ENCODE measurements around the gene SNX19. TPM values are rescaled to one million over a fixed set of nuclear protein-coding genes. Genes with fewer than 3 reads are reported as not detected.

Gene SNX19
- total RNA-seq, 2 experiments from 2014 or later: 41.7 to 43.7 TPM

DNA sequence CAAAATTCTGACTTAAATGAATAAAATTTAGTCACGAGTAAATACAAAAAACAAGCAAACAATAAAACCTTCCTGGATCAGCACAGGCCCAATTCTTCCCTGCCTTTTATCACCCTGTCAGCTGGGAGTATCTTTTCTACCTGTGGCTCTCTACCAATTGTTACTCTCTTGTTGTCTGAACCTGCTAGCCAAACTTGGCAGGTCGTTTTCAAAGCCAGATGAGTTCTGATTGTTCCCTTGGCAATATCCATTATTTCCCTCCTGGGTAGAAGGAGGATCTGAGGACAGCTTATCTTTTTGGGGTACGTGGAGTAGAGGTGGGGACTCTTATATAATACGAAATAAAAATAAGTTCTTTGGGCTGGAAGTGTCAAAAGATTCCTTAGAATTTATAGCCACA, 40.2 kb downstream of the SNX19 start:
- Mint-ChIP-seq H3K9me3 (no peaks in the 10 kb centered on the region), H3K36me3 (ENCODE audit: low read depth) (peaks cover 36% of the 10 kb centered on the region), H3K27me3 (no peaks in the 10 kb centered on the region), H3K4me1 (no peaks in the 10 kb centered on the region), H3K4me3 (no peak overlapping the region), H3K27ac (no peak overlapping the region)
- DNase-seq: no peak
- CTCF ChIA-PET: interaction anchor here (1.2 kb wide), 1 partner anchor 14 kb away, joined by 3 read pairs; no protein-coding TSS in a partner anchor
- POLR2A ChIA-PET: no interaction called here

DNA sequence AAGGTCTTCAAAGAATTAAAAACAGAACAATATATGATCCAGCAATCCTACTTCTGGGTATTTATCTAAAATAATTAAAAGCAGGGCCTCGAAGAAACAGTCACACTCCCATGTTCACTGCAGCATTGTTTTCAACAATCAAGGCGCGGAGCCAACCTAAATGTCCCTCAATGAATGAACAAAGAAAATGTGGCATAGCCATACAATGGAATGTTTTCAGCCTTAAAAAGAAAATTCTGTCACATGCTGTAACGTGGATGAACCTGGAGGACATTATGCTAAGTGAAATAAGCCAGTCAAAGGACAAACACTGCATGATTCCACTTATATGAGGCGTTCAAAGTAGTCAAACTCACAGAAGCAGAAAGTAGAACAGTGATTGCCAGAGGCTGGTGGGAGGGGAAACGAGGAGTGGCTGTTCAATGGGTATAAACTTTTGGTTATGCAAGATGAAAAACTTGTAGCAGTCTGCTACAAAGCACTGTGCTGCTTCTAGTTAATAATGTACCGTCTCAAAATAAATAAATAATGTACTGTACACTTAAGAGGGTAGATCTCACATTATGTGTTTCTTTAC, 41.2 kb downstream of the SNX19 start:
- Mint-ChIP-seq H3K27me3 (no peaks in the 10 kb centered on the region), H3K9me3 (no peaks in the 10 kb centered on the region), H3K4me3 (no peak overlapping the region), H3K36me3 (ENCODE audit: low read depth) (peaks cover 44% of the 10 kb centered on the region), H3K4me1 (no peaks in the 10 kb centered on the region), H3K27ac (no peak overlapping the region)
- ChIA-PET CTCF (no interaction called here), POLR2A (no interaction called here)
- no peak for DNase-seq

DNA sequence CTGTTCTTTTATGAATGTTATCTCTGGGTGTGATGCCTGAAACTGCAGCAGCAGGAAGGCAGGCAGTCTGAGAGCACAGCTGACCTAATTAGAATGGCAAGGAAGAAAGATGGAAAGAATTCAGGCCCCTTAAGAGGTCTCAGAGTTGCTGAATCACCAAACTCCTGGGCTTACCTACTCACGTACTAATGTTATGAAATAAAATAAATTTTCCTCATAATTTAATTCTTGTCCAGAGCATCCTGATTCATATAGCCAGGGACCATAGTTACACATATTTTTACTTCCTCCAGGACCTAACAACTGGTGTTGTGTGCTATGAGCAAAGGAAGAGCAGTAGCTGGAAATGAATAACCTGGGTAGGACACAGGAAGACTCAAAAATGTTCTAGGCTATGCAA, 41.9 kb downstream of the SNX19 start:
- no peak overlapping the region for H3K4me3 Mint-ChIP-seq
- no peak for DNase-seq
- H3K9me3 Mint-ChIP-seq: no peaks in the 10 kb centered on the region
- no peaks in the 10 kb centered on the region for H3K4me1 Mint-ChIP-seq
- no peaks in the 10 kb centered on the region for H3K27me3 Mint-ChIP-seq
- ChIA-PET CTCF (no interaction called here), POLR2A (no interaction called here)
- H3K36me3 Mint-ChIP-seq (ENCODE audit: low read depth): peaks cover 41% of the 10 kb centered on the region
- no peak overlapping the region for H3K27ac Mint-ChIP-seq

DNA sequence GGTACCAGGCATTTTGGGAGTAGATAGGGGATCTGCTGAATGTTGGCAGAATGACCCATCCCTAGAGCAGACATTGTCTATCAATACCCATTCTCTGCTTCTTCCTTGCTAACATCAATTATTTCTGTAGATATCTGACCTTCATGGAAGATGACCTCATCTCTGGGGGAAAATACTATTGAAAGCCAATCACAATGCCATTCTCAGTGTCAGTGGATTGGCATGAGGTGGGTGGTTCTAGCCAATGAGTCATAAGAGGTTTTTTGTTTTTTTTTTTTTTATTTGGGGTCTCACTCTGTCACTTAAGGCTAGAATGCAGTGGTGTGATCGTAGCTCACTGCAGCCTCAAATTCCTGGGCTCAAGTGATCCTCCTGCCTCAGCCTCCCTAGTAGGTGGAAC, 42.5 kb downstream of the SNX19 start:
- H3K27me3 Mint-ChIP-seq: no peaks in the 10 kb centered on the region
- CTCF ChIA-PET: no interaction called here
- H3K36me3 Mint-ChIP-seq (ENCODE audit: low read depth): peaks cover 38% of the 10 kb centered on the region
- H3K9me3 Mint-ChIP-seq: no peaks in the 10 kb centered on the region
- POLR2A ChIA-PET: no interaction called here
- no peak for DNase-seq
- H3K4me1 Mint-ChIP-seq: no peaks in the 10 kb centered on the region
- no peak overlapping the region for H3K27ac Mint-ChIP-seq
- H3K4me3 Mint-ChIP-seq: no peak overlapping the region

DNA sequence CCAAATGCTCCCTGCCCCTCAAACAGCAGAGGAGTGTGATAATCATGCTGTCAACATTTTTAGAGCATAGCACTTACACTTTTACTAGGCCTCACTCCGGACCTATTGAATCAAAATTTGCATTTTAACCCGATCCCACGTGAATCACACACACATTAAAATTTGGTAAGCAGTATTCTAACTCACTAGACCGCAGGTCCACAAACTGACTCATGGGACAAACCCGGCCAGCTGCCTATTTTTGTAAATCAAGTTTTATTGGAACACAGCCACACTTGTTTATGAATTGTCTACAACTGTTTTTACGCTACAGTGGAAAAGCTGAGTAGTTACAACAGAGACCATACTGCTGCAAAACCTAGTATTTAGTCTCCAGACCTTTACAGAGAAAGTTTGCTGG, 43.3 kb downstream of the SNX19 start:
- Mint-ChIP-seq H3K9me3 (no peaks in the 10 kb centered on the region), H3K36me3 (ENCODE audit: low read depth) (peaks cover 37% of the 10 kb centered on the region), H3K4me3 (no peak overlapping the region), H3K27ac (no peak overlapping the region), H3K4me1 (no peaks in the 10 kb centered on the region), H3K27me3 (no peaks in the 10 kb centered on the region)
- ChIA-PET POLR2A (no interaction called here), CTCF (no interaction called here)
- DNase-seq: no peak

DNA sequence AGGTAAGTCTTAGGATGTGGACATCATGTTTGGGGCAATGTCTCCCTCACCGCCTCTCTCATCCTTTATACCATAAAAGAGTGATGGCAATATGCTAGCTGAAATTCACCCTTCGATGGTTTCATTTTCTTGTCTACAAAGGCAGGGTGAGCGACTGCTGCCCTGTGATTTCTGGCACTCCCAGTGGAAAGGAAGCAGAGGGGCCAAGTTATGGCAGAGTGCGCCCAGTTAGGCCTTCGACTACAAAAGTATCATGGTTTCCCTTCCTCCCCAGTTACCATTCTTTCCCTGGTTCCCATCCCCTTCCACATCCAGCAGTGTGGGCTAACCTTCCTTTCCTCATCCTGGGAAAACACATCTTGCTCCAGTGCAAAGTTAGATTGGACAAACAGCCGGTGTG, 43.8 kb downstream of the SNX19 start:
- DNase-seq: no peak
- no peaks in the 10 kb centered on the region for H3K9me3 Mint-ChIP-seq
- peaks cover 32% of the 10 kb centered on the region for H3K36me3 Mint-ChIP-seq (ENCODE audit: low read depth)
- H3K27me3 Mint-ChIP-seq: no peaks in the 10 kb centered on the region
- ChIA-PET CTCF (interaction anchor here (1.3 kb wide), 2 partner anchors 10 to 44 kb away, joined by 4 read pairs; partner anchors contain the start of gene SNX19), POLR2A (no interaction called here)
- H3K27ac Mint-ChIP-seq: no peak overlapping the region
- no peak overlapping the region for H3K4me3 Mint-ChIP-seq
- H3K4me1 Mint-ChIP-seq: no peaks in the 10 kb centered on the region

DNA sequence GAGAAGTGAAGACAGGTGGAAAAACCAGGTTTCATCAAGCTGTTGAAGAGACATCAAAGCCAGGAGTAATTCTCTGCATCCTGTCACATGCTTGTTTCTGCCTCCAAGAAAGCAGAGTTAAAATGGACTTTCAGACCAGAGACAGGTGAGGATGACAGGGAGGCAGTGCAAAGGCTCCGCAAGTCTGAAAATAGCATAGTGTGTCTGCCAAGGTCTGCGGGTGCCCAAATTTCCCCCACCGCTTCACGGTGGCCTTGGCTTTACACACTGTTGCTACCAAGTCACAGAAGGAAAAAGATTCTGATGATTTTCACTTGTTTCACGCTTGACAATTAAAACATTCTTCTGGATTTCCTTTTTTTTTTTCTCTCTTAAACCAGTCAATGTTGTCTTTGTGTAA, 44.2 kb downstream of the SNX19 start:
- H3K27me3 Mint-ChIP-seq: no peaks in the 10 kb centered on the region
- H3K36me3 Mint-ChIP-seq (ENCODE audit: low read depth): peaks cover 28% of the 10 kb centered on the region
- H3K27ac Mint-ChIP-seq: no peak overlapping the region
- ChIA-PET POLR2A (no interaction called here), CTCF (interaction anchor here (1.2 to 1.3 kb wide), 4 partner anchors 10 to 44 kb away, joined by 3 to 4 read pairs (median 4); partner anchors contain the start of gene SNX19)
- DNase-seq: no peak
- H3K4me3 Mint-ChIP-seq: no peak overlapping the region
- no peaks in the 10 kb centered on the region for H3K4me1 Mint-ChIP-seq
- no peaks in the 10 kb centered on the region for H3K9me3 Mint-ChIP-seq

DNA sequence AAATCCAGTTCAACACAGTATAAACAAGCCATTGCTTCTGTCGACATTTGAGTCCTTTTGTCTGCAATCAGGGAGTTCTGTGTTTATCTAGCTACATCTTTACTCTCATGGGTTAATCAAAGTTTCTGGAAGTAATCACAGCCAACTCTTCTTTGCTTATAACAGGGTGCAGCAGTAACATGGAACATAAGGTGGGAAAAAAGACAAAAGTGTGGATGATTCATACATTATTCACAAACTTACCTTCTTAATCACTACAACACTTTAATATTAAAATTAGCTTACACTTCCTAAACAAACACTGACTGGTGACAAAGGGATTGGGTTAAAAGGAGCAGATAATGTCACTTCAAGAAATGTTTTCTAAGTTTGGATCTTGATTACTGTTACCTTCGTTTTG, 44.7 kb downstream of the SNX19 start:
- Mint-ChIP-seq H3K4me3 (no peak overlapping the region), H3K27ac (no peak overlapping the region), H3K27me3 (no peaks in the 10 kb centered on the region), H3K36me3 (ENCODE audit: low read depth) (peaks cover 24% of the 10 kb centered on the region), H3K9me3 (no peaks in the 10 kb centered on the region), H3K4me1 (no peaks in the 10 kb centered on the region)
- POLR2A ChIA-PET: no interaction called here
- DNase-seq: no peak
- CTCF ChIA-PET: interaction anchor here (1.2 to 1.3 kb wide), 4 partner anchors 9 to 45 kb away, joined by 3 to 4 read pairs (median 4); partner anchors contain the start of gene SNX19

DNA sequence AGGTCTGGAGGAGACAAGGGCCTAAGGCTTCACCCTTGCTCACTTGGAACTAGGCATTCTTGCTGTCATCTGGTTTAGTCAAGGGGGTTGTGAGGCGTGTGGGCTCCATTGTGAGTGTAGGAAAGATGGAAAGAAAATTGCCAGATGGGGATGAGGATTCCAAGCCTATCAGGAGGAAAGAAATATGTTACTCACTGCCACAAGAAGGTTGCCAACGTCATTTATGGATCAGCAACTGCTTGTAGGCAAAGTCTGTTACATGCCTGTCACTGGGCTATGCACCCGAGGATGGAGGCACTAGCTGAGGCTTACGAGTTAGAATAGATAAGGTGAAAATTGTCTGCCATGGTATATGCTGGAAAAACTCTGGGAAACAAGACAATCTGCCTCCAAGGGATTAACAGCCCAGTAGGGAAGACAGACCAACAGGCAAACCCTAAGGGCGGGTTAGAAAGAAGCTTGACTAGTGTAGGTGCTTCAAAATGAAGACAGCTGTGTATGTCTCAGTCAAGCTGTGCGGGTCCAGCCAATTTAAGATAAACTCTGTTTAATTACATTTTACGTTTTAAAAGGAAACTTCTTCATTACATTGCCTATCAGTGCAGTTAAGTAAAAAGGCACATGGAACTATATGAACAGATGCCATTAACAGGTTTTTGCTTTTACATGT, 47.4 kb downstream of the SNX19 start:
- Mint-ChIP-seq H3K4me3 (no peak overlapping the region), H3K27ac (no peak overlapping the region), H3K27me3 (no peaks in the 10 kb centered on the region), H3K4me1 (no peaks in the 10 kb centered on the region), H3K36me3 (ENCODE audit: low read depth) (peaks cover 17% of the 10 kb centered on the region), H3K9me3 (no peaks in the 10 kb centered on the region)
- ChIA-PET CTCF (interaction anchor here (1.2 kb wide), 1 partner anchor 25 kb away, joined by 3 read pairs; no protein-coding TSS in a partner anchor), POLR2A (no interaction called here)
- DNase-seq: no peak

DNA sequence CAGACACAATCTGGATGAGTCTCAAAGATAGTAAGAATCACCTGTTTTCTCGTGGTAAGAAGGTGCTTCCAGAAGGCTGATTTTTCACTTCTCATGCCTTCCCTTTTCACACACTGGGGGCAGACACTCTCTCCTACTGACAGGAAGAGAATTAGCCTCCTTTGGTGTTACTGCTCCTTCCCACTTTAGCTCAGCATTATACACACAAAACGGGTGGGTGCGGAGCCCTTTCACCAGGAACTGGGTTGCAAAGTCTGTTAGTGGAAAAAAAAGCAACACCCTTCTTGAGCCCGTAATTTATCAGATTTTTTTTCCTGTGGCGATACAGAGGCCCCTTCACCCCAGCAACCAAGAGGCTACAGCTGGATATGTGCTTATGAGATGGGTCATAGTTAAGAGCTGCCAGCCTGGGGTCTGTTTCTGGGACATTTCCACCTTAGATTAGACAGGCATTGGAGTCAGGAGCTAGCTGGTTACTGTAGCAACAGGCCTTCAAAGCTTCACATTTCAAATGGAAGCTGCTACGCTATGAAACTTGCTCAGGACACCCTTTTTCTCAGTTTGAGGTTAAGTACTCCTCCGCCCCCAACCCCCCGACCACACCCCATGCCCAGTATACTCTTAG, 48.1 kb downstream of the SNX19 start:
- Mint-ChIP-seq H3K4me3 (no peak overlapping the region), H3K27ac (no peak overlapping the region), H3K27me3 (no peaks in the 10 kb centered on the region), H3K36me3 (ENCODE audit: low read depth) (peaks cover 15% of the 10 kb centered on the region), H3K4me1 (no peaks in the 10 kb centered on the region), H3K9me3 (no peaks in the 10 kb centered on the region)
- ChIA-PET CTCF (no interaction called here), POLR2A (no interaction called here)
- DNase-seq: no peak

DNA sequence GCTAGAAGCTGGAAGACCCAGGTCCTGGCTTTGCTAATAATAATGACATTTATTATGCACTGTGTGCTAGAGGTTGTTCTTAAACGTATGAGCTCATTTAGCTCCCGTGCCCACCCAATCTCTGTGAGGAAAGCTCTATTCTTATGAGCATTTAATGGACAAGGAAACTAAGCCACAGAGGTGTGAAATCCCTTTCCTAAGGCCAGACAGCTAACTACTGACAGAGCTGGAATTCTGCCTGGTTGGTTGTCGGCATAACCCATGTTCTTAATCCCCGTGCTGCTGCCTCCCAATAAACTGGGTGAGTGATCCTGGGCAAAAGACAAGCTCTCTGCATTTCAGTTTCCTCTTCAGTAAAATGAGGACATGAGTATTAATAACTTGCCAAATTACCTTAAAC, 49.4 kb downstream of the SNX19 start:
- H3K4me1 Mint-ChIP-seq: no peaks in the 10 kb centered on the region

DNA sequence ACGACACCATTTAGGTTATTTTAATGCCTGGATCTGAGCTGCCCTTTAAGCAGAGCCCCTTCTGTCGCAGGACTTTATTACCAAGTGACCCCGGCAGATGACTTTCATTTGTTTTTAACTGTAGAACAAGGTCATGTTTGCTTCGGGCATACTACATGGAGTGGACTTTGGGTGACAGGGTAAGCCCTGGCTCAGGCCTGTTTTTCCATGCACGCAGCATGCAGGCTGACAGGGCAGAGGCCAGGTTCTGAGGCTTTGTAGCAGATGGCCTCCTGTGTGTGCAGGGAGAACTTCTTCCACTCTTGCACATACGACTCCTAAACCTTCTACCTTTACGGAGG, 50.5 kb downstream of the SNX19 start:
- DNase-seq: no peak
- POLR2A ChIA-PET: no interaction called here
- Mint-ChIP-seq H3K4me3 (no peak overlapping the region), H3K36me3 (ENCODE audit: low read depth) (peaks cover 6% of the 10 kb centered on the region), H3K27me3 (no peaks in the 10 kb centered on the region), H3K27ac (no peak overlapping the region), H3K9me3 (no peaks in the 10 kb centered on the region), H3K4me1 (no peaks in the 10 kb centered on the region)
- CTCF ChIA-PET: no interaction called here

More for the DNA sequence above, 49.4 kb downstream of the SNX19 start:
- Mint-ChIP-seq H3K9me3 (no peaks in the 10 kb centered on the region), H3K27ac (no peak overlapping the region), H3K27me3 (no peaks in the 10 kb centered on the region), H3K4me3 (no peak overlapping the region), H3K36me3 (ENCODE audit: low read depth) (peaks cover 15% of the 10 kb centered on the region)
- ChIA-PET POLR2A (no interaction called here), CTCF (interaction anchor here (1.7 kb wide), 1 partner anchor 432 kb away, joined by 4 read pairs; no protein-coding TSS in a partner anchor)
- DNase-seq: no peak

DNA sequence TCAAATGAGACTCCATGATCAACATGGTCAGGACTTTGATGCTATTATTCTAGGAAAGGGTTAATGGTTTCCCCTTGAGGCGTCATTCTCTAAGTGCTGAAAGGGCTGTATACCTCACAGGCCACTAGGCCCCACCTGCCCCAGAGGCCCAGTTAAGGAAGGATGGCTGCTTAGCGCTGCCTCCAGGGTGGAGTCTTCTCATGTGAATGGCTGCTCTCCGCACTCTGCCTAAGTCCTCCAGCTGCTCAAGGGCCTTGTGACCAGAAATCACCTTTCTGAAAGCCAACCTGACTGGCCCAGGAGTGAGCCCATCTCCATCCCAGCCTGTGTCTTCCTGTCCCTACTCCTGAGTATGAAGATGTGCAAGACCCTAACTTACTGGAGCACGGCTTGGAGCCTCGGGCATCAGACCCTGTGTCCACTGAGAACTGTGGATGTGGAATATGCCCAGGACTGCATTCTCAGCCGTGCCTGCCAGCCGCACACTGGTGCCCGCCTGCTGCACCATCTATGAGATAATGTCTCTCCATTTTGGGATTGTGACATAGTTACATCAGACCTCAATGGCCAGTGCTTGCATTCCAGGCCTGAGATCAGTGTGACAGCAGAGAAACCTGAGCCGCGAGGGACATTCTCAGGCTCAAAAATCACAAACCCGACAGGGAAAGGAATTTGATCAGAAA, 51.0 kb downstream of the SNX19 start:
- no peaks in the 10 kb centered on the region for H3K27me3 Mint-ChIP-seq
- H3K36me3 Mint-ChIP-seq (ENCODE audit: low read depth): peaks cover 4% of the 10 kb centered on the region
- no peak overlapping the region for H3K27ac Mint-ChIP-seq
- ChIA-PET POLR2A (no interaction called here), CTCF (interaction anchor here (1.7 to 7.1 kb wide), 2 partner anchors 17 to 432 kb away, joined by 3 to 81 read pairs; no protein-coding TSS in a partner anchor)
- no peaks in the 10 kb centered on the region for H3K4me1 Mint-ChIP-seq
- DNase-seq: no peak
- no peak overlapping the region for H3K4me3 Mint-ChIP-seq
- H3K9me3 Mint-ChIP-seq: no peaks in the 10 kb centered on the region

Data from activated CD4-positive, alpha-beta T cell treated with anti-CD3 and anti-CD28 coated beads, Interleukin-2, amount 10 ng/mL, durations not matched to agents 7 days and 5 days (primary cell).